Right lobe of liver (tissue), 4 donors: ENCODE data around the gene CEP126.

Experiments used
- CTCF ChIP-seq, 4 donors: fragments of 200-600 bp in 3 of 4; fragments of 450-650 bp in 1 of 4; IDR thresholded peaks; one replicate each; pipeline versions ENCODE4 v1.5.1 to v1.8.0; 2016 to 2022; ENCODE audit warnings: antibody characterized with exemption in 4 of 4, mild to moderate bottlenecking in 2 of 4
- POLR2A ChIP-seq: fragments of 450-650 bp; IDR thresholded peaks from one replicate; pipeline ENCODE4 v1.6.1; 2017; ENCODE audit warnings: antibody characterized with exemption, mild to moderate bottlenecking
- donor health status: DM: no; HTN: no; CAD: no.
- donor health status: DM: no; HTN: no; CAD: no.
- donor health status: DM: no; HTN: yes; CAD: no.

GRCh38 chr11:102026959-102027358 lies 112.1 kb downstream of the CEP126 start:
- TF ChIP-seq POLR2A (no peak), CTCF (IDR thresholded peaks at IDR 0.05) (no peak)
